Measurements from ENCODE around the gene ALDH3B2. TPM values are rescaled to one million over a fixed set of nuclear protein-coding genes. Genes with fewer than 3 reads are reported as not detected.
"Not testable (repeated sequence)": the region's sequence is repeated elsewhere in the genome, so short reads cannot be mapped to it uniquely, and the experiment has no call there.

ALDH3B2 gene
- total RNA-seq, 4 donors from 2014 or later: 1.2 TPM; not detected in 3

- TF ChIP-seq POLR2A (IDR thresholded peaks at IDR 0.05) (no peak), CTCF (IDR thresholded peaks at IDR 0.05) (no peak)
- Histone ChIP-seq H3K4me3 (no peak overlapping the region), H3K36me3 (no peaks in the 10 kb centered on the region), H3K9me3 (no peaks in the 10 kb centered on the region), H3K4me1 (peaks cover 0 to 5% of the 10 kb centered on the region in 2 donors), H3K27me3 (no peaks in the 10 kb centered on the region), H3K27ac (no peak overlapping the region)
- peak in 1 of 2 donors; percentile 16 for DNase-seq
- intact Hi-C loops (cut with DNase I; ENCODE audit: low total_unique reads): no loop called here
Observed at GRCh38 chr11:67627812-67628624, 46.4 kb downstream of the ALDH3B2 start.

- DNase-seq: no peak
- TF ChIP-seq POLR2A (IDR thresholded peaks at IDR 0.05): no peak
- TF ChIP-seq CTCF (IDR thresholded peaks at IDR 0.05): no peak
- H3K9me3 ChIP-seq: no peaks in the 10 kb centered on the region
- H3K36me3 ChIP-seq: no peaks in the 10 kb centered on the region
- H3K27me3 ChIP-seq: no peaks in the 10 kb centered on the region
- H3K4me1 ChIP-seq: peaks cover 0 to 5% of the 10 kb centered on the region in 2 donors
- H3K4me3 ChIP-seq: no peak overlapping the region
- H3K27ac ChIP-seq: no peak overlapping the region
- intact Hi-C loops (cut with DNase I; ENCODE audit: low total_unique reads): no loop called here
Observed at GRCh38 chr11:67627441-67627811, 47.0 kb downstream of the ALDH3B2 start.

GRCh38 chr11:67626970-67627369, 47.5 kb downstream of the ALDH3B2 start:
- intact Hi-C loops (cut with DNase I; ENCODE audit: low total_unique reads): no loop called here
- no peak for DNase-seq

GRCh38 chr11:67626131-67626833, 48.1 kb downstream of the ALDH3B2 start:
- DNase-seq; H3K4me3 ChIP-seq; intact Hi-C loops (cut with DNase I; ENCODE audit: low total_unique reads); H3K4me1 ChIP-seq; H3K9me3 ChIP-seq; H3K36me3 ChIP-seq; H3K27ac ChIP-seq; H3K27me3 ChIP-seq: not testable (repeated sequence)

More at GRCh38 chr11:67626970-67627369, 47.5 kb downstream of the ALDH3B2 start:
- Histone ChIP-seq H3K4me3 (no peak overlapping the region), H3K9me3 (no peaks in the 10 kb centered on the region), H3K4me1 (peaks cover 0 to 5% of the 10 kb centered on the region in 2 donors), H3K27me3 (no peaks in the 10 kb centered on the region), H3K27ac (no peak overlapping the region), H3K36me3 (no peaks in the 10 kb centered on the region)
- no peak for TF ChIP-seq CTCF (IDR thresholded peaks at IDR 0.05)
- no peak for TF ChIP-seq POLR2A (IDR thresholded peaks at IDR 0.05)

- H3K36me3 ChIP-seq; H3K4me1 ChIP-seq; H3K27me3 ChIP-seq; H3K9me3 ChIP-seq; intact Hi-C loops (cut with DNase I; ENCODE audit: low total_unique reads); DNase-seq; H3K4me3 ChIP-seq; H3K27ac ChIP-seq: not testable (repeated sequence)
Observed at GRCh38 chr11:67623795-67624194, 50.6 kb downstream of the ALDH3B2 start.

GRCh38 chr11:67622905-67623304, 51.5 kb downstream of the ALDH3B2 start:
- intact Hi-C loops (cut with DNase I; ENCODE audit: low total_unique reads); H3K4me1 ChIP-seq; DNase-seq; H3K4me3 ChIP-seq; H3K36me3 ChIP-seq; H3K27me3 ChIP-seq; H3K27ac ChIP-seq; H3K9me3 ChIP-seq: not testable (repeated sequence)

- H3K27me3 ChIP-seq; H3K4me1 ChIP-seq; H3K27ac ChIP-seq; H3K36me3 ChIP-seq; DNase-seq; intact Hi-C loops (cut with DNase I; ENCODE audit: low total_unique reads); H3K9me3 ChIP-seq; H3K4me3 ChIP-seq: not testable (repeated sequence)
Observed at GRCh38 chr11:67621928-67622327, 52.5 kb downstream of the ALDH3B2 start.

- DNase-seq; H3K4me1 ChIP-seq; H3K9me3 ChIP-seq; H3K27me3 ChIP-seq; H3K27ac ChIP-seq; H3K36me3 ChIP-seq; H3K4me3 ChIP-seq; intact Hi-C loops (cut with DNase I; ENCODE audit: low total_unique reads): not testable (repeated sequence)
Observed at GRCh38 chr11:67620621-67621020, 53.8 kb downstream of the ALDH3B2 start.

- intact Hi-C loops (cut with DNase I; ENCODE audit: low total_unique reads): not testable (repeated sequence)
Observed at GRCh38 chr11:67619683-67620618, 54.5 kb downstream of the ALDH3B2 start.

More at GRCh38 chr11:67619683-67620618, 54.5 kb downstream of the ALDH3B2 start:
- not testable (repeated sequence) for H3K4me1 ChIP-seq, H3K36me3 ChIP-seq, H3K9me3 ChIP-seq, H3K27me3 ChIP-seq, H3K27ac ChIP-seq, H3K4me3 ChIP-seq, DNase-seq

Data from uterus (tissue), 4 donors.